SU-DHL-6 (cell line): ENCODE data around the gene CCDC110.

Experiments
- CTCF ChIP-seq: fragments of 200-600 bp; sonication (generic); IDR thresholded peaks from one replicate; pipeline ENCODE4 v1.5.1; 2017; ENCODE audit warnings: antibody characterized with exemption, mild to moderate bottlenecking, low read length, moderate library complexity; ENCODE audit not compliant: insufficient read depth, poor library complexity, severe bottlenecking
- EZH2phosphoT487 ChIP-seq: fragments of 200-600 bp; sonication (generic), shearing (Covaris generic); conservative IDR thresholded peaks from 2 replicates; pipeline ENCODE4 v1.6.1; 2018; ENCODE audit warnings: mild to moderate bottlenecking, antibody characterized with exemption, low read length, moderate library complexity, mixed read lengths

DNA sequence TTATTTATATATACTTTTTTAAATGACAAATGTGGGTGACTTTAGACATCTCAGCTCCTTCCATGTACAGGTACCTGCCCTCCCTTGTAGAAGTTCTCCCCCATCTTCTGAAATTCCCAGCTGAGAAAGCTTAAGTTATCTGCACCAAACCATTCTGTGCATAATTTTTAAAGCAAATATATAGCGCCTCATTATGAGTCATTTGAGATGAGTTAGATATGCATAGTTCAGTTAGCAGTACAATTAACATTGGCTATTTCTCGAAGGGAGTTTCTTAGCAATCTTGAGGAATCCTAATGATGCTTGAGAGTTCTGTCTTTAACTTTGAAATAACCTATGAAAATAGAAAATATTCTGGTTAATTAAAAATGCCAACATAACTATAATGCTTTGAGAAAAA is 26.3 kb downstream of the CCDC110 start:
- TF ChIP-seq EZH2phosphoT487: no peak
- no peak for TF ChIP-seq CTCF
